Breast epithelium (tissue), 3 donors: ENCODE measurements around the gene RPRD2.

Source experiments
- POLR2A ChIP-seq: fragments of 450-650 bp; IDR thresholded peaks from one replicate; pipeline ENCODE4 v1.6.1; 2016; ENCODE audit warnings: antibody characterized with exemption, mild to moderate bottlenecking, moderate library complexity
- POLR2AphosphoS5 ChIP-seq, 3 donors: sonication (generic); formaldehyde crosslinking; IDR thresholded peaks; one replicate each; pipeline ENCODE4 v1.6.1; 2017; ENCODE audit warnings: antibody characterized with exemption in 3 of 3
- TF ChIP-seq, protein P1 (sequence below), 3 donors: fragments of 450-650 bp; IDR thresholded peaks; one replicate each; pipeline ENCODE4 v1.5.1; 2016 to 2017; ENCODE audit warnings: antibody characterized with exemption in 3 of 3, mild to moderate bottlenecking in 3 of 3, moderate library complexity in 3 of 3

DNA sequence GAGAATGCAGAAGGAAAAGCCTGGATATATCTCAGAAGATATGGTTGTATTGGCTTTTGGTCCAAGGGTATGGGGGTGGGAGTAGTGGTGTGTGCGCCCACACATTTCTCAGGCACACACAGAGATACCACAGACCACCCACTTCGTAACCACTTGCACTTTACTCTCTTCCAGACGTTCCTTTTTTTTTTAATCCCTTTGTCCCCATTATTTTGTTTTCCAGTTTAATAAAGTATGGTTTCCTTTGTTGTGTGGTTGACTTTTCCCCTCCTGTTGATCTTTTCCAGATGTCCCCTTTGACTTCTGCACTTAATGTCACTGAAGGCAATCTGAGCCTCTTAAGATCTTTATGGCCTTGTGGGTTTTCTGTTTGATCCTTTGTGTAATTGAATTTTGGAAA lies 112.8 kb downstream of the RPRD2 start:
- TF ChIP-seq, protein P1, sequence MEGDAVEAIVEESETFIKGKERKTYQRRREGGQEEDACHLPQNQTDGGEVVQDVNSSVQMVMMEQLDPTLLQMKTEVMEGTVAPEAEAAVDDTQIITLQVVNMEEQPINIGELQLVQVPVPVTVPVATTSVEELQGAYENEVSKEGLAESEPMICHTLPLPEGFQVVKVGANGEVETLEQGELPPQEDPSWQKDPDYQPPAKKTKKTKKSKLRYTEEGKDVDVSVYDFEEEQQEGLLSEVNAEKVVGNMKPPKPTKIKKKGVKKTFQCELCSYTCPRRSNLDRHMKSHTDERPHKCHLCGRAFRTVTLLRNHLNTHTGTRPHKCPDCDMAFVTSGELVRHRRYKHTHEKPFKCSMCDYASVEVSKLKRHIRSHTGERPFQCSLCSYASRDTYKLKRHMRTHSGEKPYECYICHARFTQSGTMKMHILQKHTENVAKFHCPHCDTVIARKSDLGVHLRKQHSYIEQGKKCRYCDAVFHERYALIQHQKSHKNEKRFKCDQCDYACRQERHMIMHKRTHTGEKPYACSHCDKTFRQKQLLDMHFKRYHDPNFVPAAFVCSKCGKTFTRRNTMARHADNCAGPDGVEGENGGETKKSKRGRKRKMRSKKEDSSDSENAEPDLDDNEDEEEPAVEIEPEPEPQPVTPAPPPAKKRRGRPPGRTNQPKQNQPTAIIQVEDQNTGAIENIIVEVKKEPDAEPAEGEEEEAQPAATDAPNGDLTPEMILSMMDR (IDR thresholded peaks at IDR 0.05) = no peak
- TF ChIP-seq POLR2A (no peak), POLR2AphosphoS5 (IDR thresholded peaks at IDR 0.05) (no peak)
